AML-193 (cell line): ENCODE data around the gene ARHGEF28.

Experiments used
- DNase-seq, 2 experiments: peaks; one replicate each; lab custom pipeline; 2025; lab: John Stamatoyannopoulos, UW

Gene ARHGEF28

DNA sequence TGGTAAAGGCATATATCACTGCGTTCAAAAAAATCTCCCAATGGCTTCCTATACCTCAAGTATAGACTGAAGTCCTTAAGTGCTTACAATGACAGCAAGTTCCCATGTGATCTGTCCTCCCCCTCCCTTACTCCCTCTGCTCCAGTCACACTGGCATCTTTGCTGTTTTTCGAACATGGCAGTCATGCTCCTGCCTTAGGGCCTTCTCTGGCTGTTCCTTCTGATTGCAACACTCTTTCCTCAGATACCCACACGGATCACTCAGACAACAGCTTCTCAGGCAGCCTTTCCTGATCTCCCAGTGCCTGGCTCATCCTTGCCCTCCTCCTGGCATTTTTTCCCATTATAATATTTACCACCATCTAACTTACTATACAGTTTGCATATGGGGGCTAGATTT lies 232.8 kb downstream of the ARHGEF28 start:
- DNase-seq = no peak

- DNase-seq = peak; percentile 87 to 91
Observed at GRCh38 chr5:73859696-73860095, 233.7 kb downstream of the ARHGEF28 start.

DNA sequence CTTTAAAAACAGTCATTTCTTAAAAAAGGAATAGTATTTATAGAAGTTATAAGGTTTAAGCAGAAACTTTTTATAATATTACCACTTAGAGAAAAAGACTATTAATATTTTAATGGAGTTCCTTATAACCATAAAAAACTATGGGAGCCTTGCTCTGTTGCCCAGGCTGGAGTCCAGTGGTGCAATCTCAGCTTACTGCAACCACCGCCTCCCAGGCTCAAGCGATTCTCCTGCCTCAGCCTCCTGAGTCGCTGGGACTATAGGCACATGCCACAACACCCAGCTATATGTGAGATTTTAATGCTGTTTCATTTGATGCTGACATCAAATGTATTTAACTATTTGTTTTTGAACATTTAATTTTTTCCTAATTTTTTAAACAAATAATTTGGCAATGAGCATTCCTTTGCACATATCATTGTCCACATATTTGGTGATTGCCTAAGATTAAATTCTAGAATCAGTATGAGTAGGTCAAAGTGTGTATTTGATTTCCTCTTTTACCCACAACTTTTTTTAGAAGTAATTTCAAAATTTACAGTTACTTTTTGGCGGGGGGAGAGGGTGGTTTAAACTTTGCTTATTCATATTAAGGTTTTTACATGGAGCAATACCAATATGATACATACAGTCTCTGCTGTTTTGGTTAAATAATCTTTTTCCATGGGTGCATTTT lies 235.5 kb downstream of the ARHGEF28 start:
- DNase-seq = peak; percentile 78 to 80

- DNase-seq = no peak
Observed at GRCh38 chr5:73862796-73863195, 236.8 kb downstream of the ARHGEF28 start.

GRCh38 chr5:73863876-73864275 lies 237.9 kb downstream of the ARHGEF28 start:
- DNase-seq = no peak

DNA sequence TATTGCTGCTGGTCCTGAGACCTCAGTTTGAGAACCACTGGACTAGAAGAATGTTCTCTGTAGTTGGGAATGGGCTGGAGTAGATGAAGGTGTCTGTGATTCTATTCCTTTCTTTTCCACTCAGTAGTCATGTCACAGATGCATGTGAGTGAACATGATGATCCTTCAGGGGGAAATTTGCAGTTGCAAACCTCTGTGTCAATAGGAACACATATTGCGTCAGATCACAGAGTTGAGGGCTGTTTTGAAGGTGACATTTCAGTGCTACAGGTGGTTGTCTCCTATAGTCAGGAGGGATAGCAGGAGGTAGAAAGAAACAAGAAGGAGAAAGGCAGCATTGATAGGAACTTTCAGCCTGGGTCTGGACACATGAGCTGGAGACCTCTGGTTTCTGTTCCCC lies 239.3 kb downstream of the ARHGEF28 start:
- no peak for DNase-seq

- DNase-seq = no peak
Observed at GRCh38 chr5:73867345-73868335, 241.6 kb downstream of the ARHGEF28 start.

- no peak for DNase-seq
Observed at GRCh38 chr5:73883646-73884045, 257.6 kb downstream of the ARHGEF28 start.

GRCh38 chr5:73887688-73888087 lies 261.7 kb downstream of the ARHGEF28 start:
- DNase-seq = no peak

DNA sequence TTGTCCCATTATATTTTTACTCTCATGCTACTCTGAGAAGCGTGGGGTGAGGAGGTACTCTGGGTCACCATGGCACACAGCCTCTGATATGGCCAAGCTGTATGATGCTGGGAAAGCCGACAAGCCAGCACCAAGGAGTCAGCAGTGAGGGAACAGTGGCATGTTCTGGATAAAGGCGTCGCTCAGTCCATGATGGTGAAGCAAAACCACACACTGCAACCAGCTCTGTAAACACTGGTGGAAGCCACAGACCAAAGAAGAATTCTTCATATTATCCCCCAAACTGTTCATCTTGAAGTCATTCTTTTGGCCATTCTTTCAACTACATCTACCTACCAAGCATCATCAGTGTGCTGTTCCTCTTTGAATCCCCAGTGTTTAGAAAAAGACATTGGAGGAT lies 264.6 kb downstream of the ARHGEF28 start:
- DNase-seq = no peak

GRCh38 chr5:73892218-73892617 lies 266.2 kb downstream of the ARHGEF28 start:
- no peak for DNase-seq

DNA sequence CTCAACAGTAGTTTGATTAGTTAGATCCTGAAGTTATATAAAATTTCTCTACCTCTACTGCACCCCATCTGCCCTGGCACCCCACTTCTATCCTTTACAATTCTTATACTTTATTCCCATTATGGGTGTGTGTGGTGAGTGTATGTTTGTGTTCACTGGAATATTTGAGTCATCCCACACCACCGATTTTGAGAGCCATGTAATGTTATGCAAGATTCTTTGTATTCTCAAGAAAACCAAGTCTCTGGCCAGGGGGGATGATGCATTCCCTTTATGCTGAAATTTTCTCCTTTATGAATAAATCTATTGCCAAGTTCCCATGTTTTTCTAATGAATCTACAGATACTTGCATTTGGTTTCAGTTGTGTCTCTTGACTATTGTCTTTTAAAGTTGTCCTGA lies 266.8 kb downstream of the ARHGEF28 start:
- DNase-seq = no peak

DNA sequence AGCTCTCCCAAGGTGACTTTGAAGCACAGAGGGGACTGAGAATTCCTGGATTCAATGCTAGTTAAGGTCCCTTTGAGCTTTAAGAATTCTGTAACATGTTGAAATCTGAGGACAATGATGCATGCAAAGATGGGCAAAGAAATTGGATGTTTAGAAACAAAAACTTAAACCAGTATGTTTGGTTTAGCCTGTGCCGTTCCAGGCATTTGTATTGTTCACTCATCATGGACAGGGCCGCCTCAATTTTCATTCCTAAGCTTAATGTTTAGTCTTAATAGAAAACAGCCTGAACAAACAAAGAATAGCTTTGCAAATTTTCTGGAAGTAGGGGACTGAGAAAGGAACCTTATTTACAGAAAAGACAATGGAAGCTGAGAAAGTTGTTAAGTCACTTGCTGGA lies 267.8 kb downstream of the ARHGEF28 start:
- no peak for DNase-seq

- DNase-seq = no peak
Observed at GRCh38 chr5:73894860-73895259, 268.9 kb downstream of the ARHGEF28 start.

- DNase-seq = peak; percentile 58 to 77
Observed at GRCh38 chr5:73895471-73895870, 269.5 kb downstream of the ARHGEF28 start.

DNA sequence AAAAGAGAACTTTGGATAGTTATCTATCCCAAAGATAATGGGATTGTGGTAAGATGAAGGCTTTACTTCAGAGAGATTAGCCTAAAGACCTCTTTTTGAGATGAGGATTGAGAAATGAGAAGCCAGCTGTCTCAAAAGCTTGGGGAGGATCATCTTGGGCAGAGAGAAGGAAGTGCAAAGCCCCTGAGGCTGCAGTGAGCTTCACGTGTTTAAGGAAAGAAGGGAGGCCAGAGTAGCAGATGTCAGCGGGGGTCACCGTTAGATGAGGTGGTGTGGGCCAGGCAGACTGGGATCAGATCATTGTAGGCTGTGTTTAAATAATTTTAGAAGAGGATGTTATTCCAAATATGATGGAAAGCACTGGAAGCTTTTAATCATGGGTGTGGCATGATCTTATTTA lies 270.1 kb downstream of the ARHGEF28 start:
- peak; percentile 42 to 62 for DNase-seq

DNA sequence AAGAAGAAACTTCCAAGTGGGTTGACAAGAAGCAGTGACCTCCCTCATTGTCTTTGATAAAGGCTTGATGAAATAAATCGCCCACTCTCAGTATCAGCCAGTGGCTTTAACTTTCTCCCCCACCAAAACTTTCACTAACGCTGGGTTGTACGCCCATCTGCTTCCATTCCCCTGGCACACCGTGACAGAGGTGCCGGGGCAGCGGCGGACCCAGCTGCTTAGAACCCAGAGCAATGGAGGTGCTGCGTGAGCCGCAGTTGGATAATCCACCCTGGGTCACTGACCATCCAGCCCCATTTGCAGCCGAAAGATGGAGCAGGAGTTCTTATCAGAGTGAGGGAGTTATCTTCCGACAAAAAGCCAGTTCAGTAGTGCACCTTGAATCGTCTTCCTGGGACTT lies 270.7 kb downstream of the ARHGEF28 start:
- no peak for DNase-seq

DNA sequence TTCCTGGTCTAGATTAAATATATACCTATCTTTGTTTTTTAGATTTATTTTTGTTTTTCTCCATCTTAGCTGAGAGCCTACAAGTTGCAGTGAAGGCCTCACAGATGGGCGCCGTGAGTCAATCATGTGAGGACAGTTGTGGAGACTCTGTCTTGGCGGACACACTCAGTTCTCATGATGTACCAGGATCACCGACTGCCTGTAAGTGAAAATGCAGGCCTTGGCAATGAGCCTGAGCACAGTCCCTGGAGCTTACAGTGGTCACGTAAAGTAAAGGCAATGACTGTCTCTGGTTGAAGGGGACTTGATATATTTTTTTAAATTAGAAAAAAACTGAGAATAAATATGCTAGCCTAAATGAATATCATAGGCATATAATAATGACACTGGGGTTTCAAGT lies 271.9 kb downstream of the ARHGEF28 start:
- DNase-seq = no peak

DNA sequence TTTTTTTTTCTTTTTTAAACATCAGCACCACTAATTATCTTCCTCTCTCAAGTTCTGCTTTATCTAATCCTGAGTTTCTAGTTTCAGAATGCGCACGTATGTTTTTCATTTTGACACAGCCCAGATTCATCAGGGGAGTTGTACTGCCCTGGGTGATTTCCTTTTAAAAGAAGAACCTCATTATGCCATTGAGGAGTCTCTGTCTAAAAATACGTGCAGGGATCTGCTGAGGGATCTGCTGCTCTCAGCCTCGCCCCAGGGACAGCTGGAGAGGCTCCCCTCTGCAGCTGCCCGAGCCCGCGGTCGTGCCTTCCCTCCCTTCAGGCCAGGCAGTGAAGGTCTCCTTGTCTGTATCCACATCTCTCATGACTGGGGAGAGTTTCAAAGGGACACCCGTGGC lies 273.1 kb downstream of the ARHGEF28 start:
- DNase-seq = no peak

- DNase-seq = no peak
Observed at GRCh38 chr5:73899916-73900315, 273.9 kb downstream of the ARHGEF28 start.

DNA sequence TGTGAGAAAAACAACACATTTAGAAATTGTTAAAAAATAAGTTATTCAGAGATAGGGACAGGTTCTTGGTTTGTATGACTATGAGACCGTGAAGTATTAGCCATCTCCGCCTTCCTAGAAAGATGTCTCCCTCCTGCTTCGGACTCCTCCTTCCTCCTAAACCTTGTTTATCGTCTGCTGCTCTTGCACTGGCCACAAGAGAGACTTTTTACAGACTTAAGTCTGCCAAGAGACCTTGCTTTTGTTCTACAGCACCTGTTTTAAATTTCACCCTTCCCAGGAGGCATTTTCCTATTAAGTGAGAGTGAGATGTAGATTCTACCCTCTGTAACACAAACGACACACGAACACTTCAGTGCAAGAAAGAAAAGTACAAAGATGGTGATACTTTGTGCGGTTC lies 274.6 kb downstream of the ARHGEF28 start:
- DNase-seq = no peak

GRCh38 chr5:73901043-73901442 lies 275.0 kb downstream of the ARHGEF28 start:
- DNase-seq = no peak

DNA sequence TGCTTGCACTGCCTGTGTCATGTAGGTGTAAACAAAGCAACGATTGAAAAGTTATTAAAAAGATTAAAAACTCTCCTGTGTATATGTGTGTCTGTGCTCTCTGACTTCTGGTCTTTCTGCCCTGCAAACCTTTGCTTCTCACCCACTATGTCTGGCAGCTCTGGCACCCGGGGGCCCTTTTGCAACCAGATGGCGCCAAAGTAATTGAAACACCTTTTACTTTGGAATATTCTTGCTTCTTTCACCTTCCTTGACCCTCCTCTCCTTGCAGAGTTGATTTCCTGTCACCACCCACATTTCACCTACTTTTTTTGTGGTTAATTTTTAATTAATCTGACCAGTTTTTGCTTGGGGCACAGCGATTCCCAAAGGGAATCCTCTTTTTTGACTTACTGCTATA lies 275.5 kb downstream of the ARHGEF28 start:
- DNase-seq = no peak
